ENCODE results near the gene SMIM33. TPM values are rescaled to one million over a fixed set of nuclear protein-coding genes. Genes with fewer than 3 reads are reported as not detected.
"Not testable (repeated sequence)": the region's sequence is repeated elsewhere in the genome, so short reads cannot be mapped to it uniquely, and the experiment has no call there.

Gene SMIM33
- polyA plus RNA-seq, 1 donor, result not detected

DNA sequence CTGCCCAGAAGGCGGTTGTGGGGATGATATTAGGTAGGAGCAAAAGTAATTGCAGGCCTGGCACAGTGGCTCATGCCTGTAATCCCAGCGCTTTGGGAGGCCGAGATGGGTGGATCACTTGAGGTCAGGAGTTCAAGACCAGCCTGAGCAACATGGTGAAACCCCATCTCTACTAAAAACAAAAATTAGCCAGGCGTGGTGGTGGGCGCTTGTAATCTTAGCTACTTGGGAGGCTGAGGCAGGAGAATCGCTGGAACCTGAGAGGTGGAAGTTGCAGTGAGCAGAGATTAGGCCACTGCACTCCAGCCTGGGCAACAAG lies 12.0 kb downstream of the SMIM33 start:
- not testable (repeated sequence) for DNase-seq

DNA sequence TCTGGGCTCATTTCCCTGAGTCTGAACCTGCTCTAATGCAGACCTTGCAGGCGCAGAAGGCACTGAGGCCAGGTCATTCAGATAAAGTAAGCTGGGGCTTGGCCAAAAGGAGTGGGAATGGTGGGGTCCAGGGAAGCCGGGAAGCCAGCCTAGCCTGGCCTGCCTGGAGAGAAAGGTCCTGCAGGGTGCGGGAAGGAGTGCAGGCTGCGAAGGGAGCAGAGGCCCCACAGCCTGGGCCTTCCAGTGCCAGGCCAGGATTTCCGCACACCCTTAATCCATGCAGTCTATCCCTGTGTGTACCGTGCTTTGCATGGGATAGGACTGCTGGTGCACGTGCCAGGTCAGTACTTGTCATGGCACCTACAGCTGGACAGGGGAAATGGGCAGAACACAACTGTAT lies 15.4 kb downstream of the SMIM33 start:
- no peak for DNase-seq

DNA sequence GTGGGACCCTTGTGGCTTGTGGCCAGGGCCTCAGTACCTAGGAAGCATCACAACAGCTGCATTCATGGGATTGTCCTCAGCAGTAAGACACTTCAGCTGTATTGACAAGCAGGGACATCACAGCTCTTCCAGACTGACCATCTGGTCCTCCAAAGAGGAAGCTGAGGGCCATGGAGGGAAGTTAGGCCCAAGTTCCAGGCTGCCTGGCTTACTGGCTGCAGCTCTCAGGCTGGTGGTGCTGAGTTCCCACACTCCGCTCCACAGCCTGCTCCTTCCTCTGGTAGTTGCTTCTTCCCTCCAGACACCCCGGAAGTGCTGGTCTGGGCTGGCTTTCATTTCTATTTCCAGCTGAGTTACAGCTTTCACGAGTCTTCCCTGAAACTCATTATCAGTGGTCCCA lies 17.5 kb downstream of the SMIM33 start:
- no peak for DNase-seq

DNA sequence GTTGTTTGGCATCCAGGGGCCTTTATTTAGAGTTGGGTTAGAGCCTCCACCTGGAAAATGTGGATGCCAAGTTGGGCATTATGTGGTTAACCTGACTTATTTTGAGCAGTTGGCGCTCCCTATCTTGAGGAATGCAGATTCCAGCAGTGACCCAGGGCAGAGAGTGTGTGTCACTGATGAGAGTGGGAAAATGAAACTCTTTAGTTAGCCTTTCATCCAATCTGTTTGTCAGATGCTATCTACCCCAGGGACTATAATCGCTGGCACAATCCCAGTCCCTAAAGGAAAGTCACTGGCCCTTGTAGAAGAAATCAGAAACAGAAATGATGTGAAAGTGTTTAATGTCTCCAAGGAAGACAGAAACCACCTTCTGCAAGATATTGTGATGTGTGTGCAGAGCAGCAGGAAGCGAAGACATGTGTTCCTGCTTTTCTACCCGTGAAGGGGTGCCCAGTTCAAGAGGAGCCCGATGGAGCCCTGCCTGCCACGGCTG lies 21.9 kb downstream of the SMIM33 start:
- DNase-seq, result no peak

DNA sequence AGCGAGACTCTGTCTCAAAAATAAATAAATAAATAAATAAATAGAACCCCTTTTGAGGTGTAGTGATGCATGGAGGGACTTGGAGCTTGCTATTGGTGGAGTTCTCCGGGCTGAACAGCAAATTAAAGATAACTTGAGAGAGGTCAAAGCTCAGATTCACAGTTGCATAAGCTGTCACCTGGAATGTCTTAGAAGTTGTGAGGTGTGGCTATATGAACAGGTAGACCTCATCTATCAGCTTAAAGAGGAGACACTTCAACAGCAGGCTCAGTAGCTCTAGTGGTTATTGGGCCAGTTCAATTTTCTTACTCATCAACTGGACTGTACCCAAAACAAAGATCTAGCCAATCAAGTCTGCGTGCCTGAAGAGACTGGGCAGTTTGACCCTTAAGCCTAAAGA lies 23.5 kb downstream of the SMIM33 start:
- no peak for DNase-seq

DNA sequence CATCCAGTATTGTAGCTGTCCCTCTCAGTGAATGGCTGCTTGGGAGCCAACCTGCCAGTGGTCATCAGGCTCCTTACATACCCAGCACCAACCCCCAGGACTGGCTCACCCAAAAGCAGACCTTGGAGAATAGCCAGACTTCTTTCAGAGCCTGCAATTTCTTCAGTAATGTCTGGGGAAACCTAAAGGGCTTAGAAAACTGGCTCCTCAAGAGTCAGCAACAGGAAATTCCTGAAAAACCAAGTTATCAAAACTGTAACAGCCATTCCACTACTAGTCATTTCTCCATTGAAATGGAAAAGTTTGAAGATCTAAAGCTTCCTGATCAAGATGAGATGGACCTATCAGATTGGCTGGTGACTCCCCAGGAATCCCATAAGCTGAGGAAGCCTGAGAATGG lies 24.0 kb downstream of the SMIM33 start:
- no peak for DNase-seq

DNA sequence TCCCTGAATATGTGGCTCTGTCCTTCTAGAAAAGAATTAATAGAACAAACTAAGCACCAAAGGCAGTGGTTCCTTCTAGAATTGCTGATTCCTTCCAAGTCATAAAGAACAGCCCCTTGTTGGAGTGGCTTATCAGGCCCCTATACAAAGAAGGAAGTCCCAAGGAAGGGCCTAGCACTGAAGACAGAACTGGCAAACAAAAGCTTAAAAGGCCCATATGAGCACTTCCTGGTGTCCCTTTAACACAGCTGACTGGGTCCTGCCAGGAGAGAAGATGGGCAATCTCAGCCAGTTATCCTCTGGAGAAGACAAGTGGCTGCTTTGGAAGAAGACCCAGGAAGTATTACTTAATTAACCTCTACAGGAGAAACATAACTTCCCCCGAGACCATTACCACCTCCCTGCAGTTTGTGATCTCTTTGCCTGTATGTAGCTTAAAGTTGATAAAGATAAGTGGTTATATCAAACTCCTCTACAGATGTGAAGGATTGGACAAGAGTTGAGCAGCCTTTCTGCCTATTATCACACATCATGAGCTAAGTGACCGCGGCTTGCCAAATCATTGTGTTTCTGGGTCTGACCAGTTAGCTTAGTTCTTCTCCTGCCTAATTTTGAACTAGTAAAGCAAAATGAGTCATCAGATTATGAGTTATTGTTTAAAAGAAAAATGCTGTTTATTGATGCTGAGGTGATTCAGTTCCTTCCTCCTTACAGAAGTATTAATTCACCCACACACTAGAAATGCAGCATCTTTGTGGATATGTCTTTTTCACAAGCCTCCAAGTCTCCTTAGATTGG lies 25.0 kb downstream of the SMIM33 start:
- no peak for DNase-seq

DNA sequence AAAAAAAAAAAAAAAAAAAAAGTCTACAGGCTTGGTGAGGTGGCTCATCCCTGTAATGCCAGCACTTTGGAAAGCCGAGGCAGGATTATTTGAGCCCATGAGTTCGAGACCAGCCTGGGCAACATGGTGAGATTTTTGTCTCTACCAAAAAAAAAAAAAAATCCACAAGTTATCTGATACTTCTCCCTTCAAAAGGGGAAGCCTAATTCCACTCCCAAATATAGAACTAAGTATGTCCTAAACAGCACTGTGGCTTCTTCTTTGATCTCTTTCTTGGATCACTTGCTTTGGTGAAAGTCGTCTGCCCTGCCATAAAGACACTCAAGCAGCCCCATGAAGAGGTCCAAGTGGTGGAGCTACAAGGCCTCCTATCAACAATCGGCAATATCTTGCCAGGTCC lies 30.6 kb downstream of the SMIM33 start:
- DNase-seq, result no peak

DNA sequence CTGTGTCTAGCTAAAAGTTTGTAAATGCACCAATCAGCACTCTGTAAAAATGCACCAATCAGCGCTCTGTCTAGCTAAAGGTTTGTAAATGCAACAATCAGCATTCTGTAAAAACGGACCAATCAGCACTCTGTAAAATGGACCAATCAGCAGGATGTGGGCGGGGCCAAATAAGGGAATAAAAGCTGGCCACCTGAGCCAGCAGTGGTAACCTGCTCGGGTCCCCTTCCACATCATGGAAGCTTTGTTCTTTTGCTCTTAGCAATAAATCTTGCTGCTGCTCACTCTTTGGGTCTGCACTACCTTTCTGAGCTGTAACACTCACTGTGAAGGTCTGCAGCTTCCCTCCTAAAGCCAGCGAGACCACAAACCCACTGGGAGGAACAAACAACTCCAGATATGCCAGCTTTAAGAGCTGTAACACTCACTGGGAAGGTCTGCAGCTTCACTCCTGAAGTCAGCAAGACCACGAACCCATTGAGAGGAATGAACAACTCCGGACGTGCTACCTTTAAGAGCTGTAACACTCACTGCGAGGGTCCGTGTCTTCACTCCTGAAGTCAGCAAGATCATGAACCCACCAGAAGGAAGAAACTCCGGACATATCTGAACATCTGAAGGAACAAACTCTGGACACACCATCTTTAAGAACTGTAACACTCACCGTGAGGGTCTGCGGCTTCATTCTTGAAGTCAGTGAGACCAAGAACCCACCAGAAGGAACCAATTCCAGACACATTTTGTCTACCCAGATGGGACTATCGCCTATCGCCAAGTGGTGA lies 32.4 kb downstream of the SMIM33 start:
- DNase-seq, result not testable (repeated sequence)

DNA sequence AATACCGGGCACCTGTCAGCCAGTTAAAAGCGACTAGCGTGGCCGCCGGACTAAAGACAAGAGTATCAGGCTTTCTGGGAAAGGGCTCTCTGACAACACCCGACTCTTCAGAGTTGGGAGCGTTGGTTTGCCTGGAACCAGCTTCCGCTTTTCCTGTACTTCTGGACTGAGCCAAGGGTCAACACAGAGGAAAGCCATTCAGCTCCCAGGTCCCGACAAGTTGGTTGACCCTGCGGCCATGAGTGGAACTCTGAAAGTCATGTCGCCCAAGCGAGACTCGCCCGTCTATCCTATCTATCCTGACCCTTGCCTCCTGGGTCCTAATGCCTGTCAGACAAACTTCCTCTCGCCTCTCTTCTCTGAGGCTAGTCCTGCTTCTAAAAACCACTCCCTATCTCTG lies 33.1 kb downstream of the SMIM33 start:
- not testable (repeated sequence) for DNase-seq

DNA sequence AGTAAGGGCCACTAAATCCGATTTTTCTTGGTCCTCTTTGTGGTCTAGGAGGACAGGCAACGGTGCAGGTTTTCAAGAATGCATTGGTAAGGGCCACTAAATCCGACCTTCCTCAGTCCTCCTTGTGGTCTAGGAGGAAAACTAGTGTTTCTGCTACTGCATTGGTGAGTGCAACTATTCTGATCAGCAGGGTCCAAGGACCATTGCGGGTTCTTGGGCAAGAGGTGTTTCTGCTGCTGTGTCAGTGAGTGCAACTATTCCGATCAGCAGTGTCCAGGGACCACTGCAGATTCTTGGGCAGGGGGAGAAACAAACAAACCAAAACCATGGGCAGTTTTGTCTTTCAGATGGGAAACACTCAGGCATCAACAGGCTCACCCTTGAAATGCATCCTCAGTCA lies 33.9 kb downstream of the SMIM33 start:
- not testable (repeated sequence) for DNase-seq

DNA sequence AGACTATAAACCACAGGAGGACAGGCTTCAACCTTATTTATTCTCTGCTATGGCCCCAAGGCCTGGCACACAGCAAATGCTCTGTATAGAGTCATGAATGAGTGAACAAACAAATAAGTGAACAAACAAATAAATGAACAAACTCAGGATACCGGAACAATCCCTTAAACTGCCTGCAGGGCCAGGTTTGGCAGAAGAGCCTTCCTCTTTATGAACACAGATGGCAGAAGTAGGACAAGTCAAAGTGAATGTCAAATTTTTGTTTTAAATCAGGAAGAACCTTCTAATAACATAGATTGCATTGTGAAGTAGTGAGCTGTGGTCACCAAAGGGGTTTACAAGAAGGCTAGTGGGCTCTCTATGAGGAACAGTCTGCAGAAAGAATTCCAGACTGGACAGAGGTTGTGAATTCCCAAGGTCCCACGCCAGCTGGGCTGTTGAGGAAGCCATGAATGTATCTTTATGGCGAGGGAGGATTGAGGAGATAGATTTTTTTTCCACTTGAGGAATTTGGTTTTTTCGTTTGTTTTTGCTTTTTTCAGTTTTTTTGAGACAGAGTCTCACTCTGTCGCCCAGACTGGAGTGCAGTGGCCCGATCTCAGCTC lies 42.1 kb downstream of the SMIM33 start:
- DNase-seq, result no peak

DNA sequence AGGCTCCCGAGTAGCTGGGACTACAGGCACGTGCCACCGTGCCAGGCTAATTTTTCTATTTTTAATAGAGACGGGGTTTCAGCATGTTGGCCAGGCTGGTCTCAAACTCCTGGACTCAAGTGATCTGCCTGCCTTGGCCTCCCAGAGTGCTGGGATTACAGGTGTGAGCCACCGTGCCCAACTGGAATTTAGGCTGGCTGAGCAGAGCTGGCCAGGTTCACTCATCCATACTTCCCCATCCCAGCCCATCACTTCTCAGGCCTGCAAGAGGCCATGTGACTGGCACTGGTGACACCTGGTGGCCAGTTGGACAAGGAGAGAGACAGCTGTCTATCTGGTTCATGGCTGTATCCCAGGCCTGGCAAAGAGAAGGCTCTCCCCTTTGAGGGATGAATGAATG lies 42.6 kb downstream of the SMIM33 start:
- DNase-seq, result peak; percentile 74

DNA sequence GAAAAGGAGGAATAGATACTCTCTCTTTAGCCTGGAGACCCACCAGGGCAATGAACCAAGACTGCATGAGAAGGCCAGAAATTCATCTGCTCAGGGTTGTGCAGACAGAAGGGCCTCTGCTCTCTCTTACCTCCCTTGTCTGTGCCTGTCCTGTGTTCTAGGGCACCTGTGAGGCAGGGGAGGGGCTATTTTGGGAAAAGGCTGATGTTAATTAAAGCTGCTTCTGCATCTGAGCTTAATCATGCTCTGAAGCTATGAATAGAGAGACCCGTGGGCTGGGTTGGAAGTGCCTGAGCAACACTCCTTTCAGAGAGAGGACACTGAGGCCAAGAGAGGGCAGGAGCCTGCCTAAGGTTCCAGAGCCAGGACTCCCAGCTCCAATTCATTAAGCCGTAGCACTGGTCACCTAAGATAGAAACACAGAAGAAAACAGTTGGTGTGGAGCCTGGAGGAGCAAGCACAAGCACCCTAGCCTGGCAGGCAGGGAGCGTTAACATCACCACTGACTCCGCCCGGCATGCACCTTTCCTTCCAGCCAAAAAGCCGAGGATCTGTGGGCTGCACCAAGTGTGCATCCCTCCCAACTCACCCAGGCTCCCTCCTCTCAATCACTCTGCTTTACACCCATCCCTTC lies 43.2 kb downstream of the SMIM33 start:
- no peak for DNase-seq

DNA sequence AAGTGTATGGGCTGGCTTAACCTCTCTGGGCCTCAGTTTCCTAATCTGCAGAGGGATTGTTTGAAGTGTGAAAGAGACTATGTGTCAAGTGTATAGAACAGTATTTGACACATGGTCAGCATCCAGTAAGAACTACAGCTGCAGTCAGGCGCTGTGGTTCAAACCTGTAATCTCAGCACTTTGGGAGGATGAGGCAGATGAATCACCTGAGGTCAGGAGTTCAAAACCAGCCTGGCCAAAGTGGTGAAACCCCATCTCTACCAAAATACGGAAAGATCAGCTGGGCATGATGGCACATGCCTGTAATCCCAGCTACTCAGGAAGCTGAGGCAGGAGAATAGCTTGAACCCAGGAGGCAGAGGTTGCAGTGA lies 43.7 kb downstream of the SMIM33 start:
- no peak for DNase-seq

DNA sequence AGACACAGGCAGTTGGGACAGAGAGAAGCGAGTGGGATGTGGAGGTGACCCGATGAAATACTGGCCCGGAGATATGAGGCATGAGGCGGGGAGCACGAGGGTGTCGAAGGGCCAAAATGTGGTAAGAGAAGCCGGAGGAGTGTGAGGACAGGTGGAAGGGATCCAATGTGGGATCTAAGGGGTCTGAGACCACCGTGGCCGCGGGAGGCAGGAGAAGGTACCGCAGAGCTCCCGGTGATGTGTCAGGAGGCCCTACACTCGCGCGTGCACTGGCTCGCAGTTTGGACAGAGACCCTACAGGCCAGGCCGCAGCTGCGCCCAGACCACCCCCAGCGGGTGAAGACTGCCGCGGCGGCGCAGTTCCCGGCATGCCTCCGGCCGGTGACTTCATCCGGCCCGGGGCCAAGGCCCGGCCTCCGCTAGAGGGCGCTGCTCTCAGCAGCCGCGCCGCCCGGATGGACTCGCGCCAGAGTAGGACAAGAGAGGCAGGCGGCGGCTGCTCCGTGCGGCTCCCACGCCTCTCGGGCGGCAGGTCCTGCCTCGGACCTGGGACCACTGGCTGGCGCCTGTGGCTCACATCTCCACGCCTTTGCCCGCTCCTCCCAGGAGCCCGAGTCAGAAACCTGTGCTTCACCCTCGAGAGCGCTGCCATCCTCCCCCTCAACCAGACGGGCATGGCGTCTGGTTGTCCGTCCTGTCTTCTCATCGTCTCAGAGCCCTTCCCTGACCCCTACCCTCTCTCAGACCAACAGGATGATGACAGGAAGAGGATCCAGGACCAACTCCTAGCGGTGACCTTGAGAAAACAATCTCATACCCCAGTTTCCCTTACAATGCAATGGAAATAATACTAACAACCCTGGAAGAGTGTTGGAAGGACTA lies 47.1 kb downstream of the SMIM33 start:
- DNase-seq, result peak; percentile 96

Other genes starting within 250 kb of the SMIM33 start
- gene MATR3, start 177.3 kb upstream of the SMIM33 start, polyA plus RNA-seq (ENCODE audit: insufficient read length), result 262 TPM
- gene PAIP2, start 129.2 kb upstream of the SMIM33 start, polyA plus RNA-seq (ENCODE audit: insufficient read length), result 106 TPM
- gene SLC23A1, start 87.7 kb upstream of the SMIM33 start, polyA plus RNA-seq (ENCODE audit: insufficient read length), result 0.48 TPM
- gene MZB1, start 81.1 kb upstream of the SMIM33 start, polyA plus RNA-seq (ENCODE audit: insufficient read length), result 0.53 TPM
- gene PROB1, start 75.9 kb upstream of the SMIM33 start, polyA plus RNA-seq (ENCODE audit: insufficient read length), result 55.2 TPM
- gene SPATA24, start 66.9 kb upstream of the SMIM33 start, polyA plus RNA-seq (ENCODE audit: insufficient read length), result 14.9 TPM
- 23.0 TPM for gene DNAJC18, start 31.5 kb upstream of the SMIM33 start, polyA plus RNA-seq (ENCODE audit: insufficient read length)
- gene ECSCR, start 8.3 kb upstream of the SMIM33 start, polyA plus RNA-seq (ENCODE audit: insufficient read length), result 29.6 TPM
- gene STING1, start 11.8 kb downstream of the SMIM33 start, polyA plus RNA-seq (ENCODE audit: insufficient read length), result 49.0 TPM
- gene UBE2D2, start 90.3 kb downstream of the SMIM33 start, polyA plus RNA-seq (ENCODE audit: insufficient read length), result 112 TPM
- gene CXXC5, start 177.3 kb downstream of the SMIM33 start, polyA plus RNA-seq (ENCODE audit: insufficient read length), result 95.0 TPM